ENCODE data around the gene NR4A1.
"Not testable (repeated sequence)": the region's sequence is repeated elsewhere in the genome, so short reads cannot be mapped to it uniquely, and the experiment has no call there.

NR4A1 gene

DNA sequence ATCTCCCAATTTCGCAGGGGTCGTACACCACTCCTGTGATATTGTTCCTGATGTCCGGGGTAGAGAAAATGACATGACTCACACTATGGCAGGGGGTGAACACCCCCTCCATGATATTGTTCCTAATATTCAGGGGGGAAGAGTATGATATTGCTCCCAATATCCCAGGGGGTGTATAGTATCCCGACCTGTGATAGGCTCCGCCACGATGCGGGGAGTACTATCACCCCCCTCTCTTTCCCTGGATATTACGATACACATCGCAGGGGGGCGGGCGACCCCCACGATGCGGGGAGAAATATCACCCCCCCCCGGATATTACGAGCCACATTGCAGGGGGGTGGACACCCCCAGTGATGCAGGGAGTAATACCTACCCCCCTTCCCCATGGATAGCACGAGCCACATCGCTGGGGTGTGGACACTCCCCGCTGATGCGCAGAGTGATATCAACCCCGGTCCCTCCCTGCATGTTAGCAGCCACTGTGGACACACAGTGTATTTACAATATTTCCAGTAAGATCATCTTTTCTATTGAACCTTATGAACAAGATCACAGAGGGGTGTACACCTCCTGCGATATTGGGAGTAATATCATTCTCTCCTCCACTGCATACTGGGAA, 45.9 kb downstream of the NR4A1 start:
- no peak for DNase-seq (ENCODE audit: low read depth in 2 of 2)

DNA sequence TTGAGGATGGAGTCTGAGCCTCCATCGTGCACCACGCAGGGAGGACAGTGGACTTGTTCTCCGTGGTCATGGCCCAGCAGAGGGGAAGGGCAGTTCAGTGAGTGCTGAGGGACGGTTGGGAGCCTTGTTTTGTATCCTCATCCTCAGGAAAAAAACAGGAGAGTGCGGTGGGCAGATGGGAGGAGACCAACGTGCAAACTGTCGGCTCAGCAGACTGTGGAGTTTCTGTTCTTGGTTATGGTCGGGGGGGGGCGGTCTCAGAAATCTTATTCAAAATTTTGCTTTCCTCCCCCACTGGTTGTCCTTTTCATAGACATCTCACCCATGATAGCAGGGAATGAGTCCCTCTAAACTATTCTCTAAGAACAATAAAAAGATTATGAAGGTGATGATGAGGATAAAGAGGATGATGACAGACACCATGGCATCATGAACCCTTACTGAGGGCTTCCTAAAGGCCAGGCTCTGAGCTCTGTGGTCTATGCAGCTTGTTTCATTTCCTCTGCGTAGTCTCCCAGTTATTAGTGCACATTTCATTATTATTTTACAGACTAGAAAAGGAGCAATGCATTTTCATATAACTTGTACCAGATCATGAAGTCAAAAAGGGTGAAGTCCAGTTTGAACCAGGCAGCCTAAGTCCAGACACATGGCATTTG, 53.3 kb downstream of the NR4A1 start:
- DNase-seq (ENCODE audit: low read depth in 2 of 2), result not testable (repeated sequence)

Data from activated CD4-positive, alpha-beta T cell treated with anti-CD3 and anti-CD28 coated beads for 24 hours (primary cell).